ENCODE data around the gene TMEM269. TPM values are rescaled to one million over a fixed set of nuclear protein-coding genes. Genes with fewer than 3 reads are reported as not detected.

The TMEM269 gene
- total RNA-seq, 4 donors from 2014 or later = 0.12 TPM; not detected in 3

DNA sequence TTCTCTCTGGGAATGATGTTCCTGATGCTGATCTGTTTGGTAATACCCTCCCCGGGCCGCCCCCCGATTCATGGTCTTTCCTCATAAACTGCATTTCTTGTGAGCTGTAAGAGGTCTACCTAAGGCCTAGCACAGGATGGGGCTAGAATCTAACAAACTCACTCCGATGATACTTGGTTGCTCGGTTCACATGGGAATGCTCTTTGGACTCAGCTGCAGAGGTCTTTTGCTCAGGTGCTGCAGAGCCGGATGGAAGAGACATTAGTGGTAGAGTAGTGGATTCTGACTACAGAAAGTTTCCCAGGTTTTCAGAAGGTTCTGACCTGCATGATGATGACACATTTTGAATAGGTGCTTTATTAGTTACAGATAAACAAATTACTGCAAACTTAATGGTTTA, 8.3 kb upstream of the TMEM269 start:
- TF ChIP-seq POLR2AphosphoS5 (IDR thresholded peaks at IDR 0.05) (no peak), EP300 (IDR thresholded peaks at IDR 0.05) (no peak), POLR2A (IDR thresholded peaks at IDR 0.05) (no peak)
- TF ChIP-seq, protein P1, sequence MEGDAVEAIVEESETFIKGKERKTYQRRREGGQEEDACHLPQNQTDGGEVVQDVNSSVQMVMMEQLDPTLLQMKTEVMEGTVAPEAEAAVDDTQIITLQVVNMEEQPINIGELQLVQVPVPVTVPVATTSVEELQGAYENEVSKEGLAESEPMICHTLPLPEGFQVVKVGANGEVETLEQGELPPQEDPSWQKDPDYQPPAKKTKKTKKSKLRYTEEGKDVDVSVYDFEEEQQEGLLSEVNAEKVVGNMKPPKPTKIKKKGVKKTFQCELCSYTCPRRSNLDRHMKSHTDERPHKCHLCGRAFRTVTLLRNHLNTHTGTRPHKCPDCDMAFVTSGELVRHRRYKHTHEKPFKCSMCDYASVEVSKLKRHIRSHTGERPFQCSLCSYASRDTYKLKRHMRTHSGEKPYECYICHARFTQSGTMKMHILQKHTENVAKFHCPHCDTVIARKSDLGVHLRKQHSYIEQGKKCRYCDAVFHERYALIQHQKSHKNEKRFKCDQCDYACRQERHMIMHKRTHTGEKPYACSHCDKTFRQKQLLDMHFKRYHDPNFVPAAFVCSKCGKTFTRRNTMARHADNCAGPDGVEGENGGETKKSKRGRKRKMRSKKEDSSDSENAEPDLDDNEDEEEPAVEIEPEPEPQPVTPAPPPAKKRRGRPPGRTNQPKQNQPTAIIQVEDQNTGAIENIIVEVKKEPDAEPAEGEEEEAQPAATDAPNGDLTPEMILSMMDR (IDR thresholded peaks at IDR 0.05) = no peak
- peaks cover 2 to 83% of the 10 kb centered on the region in 2 donors for H3K36me3 ChIP-seq
- 98 to 100% methylated on average over 1 to 5 of the region's 6 CpGs for WGBS, 2 donors (ENCODE audit: low coverage in 1 of 2)
- no peak overlapping the region for H3K27ac ChIP-seq
- H3K9me3 ChIP-seq = no peaks in the 10 kb centered on the region
- H3K27me3 ChIP-seq = no peaks in the 10 kb centered on the region
- peaks cover 0 to 9% (median 0%) of the 10 kb centered on the region in 3 donors for H3K4me1 ChIP-seq
- ATAC-seq = no peak
- no peak overlapping the region for H3K4me3 ChIP-seq

DNA sequence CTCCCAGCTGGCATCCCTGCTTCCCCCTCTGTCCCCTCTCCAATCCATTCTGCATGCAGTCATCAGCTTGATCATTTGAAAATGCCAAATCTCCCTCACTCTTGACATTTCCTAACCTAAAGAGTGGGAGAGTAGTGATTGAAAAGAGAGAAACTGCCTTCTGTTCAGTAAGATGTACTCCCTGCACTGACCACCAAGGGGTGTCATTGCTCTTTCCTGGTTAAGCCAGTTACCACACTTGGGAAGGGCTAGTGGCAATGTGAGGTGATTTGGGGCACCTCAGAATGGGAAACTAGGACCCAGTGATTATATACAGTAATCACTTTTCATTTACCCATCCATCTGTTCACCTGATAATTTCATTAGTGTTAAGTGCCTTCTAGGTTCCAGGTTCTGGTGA, 6.9 kb upstream of the TMEM269 start:
- TF ChIP-seq, protein P1 (IDR thresholded peaks at IDR 0.05) = peak in 3 of 4 experiments; percentile 62 to 63 (median 63)
- no peak for TF ChIP-seq POLR2A (IDR thresholded peaks at IDR 0.05)
- Histone ChIP-seq H3K36me3 (peaks cover 2 to 97% of the 10 kb centered on the region in 2 donors), H3K4me1 (no peaks in the 10 kb centered on the region), H3K27me3 (no peaks in the 10 kb centered on the region), H3K27ac (no peak overlapping the region), H3K9me3 (no peaks in the 10 kb centered on the region), H3K4me3 (no peak overlapping the region)
- ATAC-seq = peak; percentile 73

DNA sequence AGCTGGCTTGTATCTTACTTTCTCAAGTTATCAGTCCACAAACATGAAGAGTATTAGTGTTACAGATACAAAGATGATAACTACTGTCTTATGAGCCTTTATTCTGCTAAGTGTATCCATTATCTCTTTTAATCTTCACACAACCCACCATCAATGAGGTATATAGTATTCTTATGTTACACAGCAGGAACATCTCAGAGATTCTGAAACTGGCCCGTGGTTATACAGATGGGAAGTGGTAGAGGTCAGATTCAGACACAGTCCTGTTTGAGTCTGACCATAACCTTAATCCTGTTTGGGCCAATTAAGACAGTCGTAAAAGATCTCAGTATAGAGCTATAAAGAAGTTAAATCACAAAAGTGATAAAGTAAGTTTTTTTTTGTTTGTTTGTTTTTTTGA, 5.1 kb upstream of the TMEM269 start:
- H3K36me3 ChIP-seq = peaks cover 2 to 82% of the 10 kb centered on the region in 2 donors
- WGBS, 2 donors (ENCODE audit: low coverage in 1 of 2) = 91 to 100% methylated on average over 1 to 2 of the region's 2 CpGs

DNA sequence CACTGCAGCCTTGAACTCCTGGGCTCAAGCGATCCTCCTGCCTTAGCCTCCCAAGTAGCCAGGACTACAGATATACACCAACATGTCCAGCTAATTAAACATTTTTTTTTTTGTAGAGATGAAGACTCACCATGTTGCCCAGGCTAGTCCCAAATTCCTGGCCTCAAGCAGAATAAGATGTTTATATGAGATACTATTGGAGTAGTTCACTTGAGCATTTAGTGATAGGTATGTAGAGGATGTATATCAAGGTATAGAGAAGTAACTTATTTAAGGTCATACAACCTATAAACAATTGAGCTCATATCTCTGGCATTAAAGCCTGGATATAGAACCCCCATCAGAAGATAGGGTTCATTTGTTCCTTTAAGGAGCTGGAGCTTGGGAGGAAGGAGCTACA, 4.6 kb upstream of the TMEM269 start:
- Histone ChIP-seq H3K4me1 (peaks cover 0 to 6% (median 4%) of the 10 kb centered on the region in 3 donors), H3K4me3 (no peak overlapping the region), H3K27ac (no peak overlapping the region), H3K27me3 (no peaks in the 10 kb centered on the region), H3K9me3 (no peaks in the 10 kb centered on the region), H3K36me3 (peaks cover 2 to 77% of the 10 kb centered on the region in 2 donors)
- TF ChIP-seq, protein P1 (IDR thresholded peaks at IDR 0.05) = no peak
- TF ChIP-seq POLR2AphosphoS5 (IDR thresholded peaks at IDR 0.05) (no peak), POLR2A (IDR thresholded peaks at IDR 0.05) (no peak), EP300 (IDR thresholded peaks at IDR 0.05) (no peak)
- WGBS, 2 donors (ENCODE audit: low coverage in 1 of 2) = 100% methylated on average over 1 of the region's 1 CpG
- ATAC-seq = no peak

More for the DNA sequence above, 5.1 kb upstream of the TMEM269 start:
- Histone ChIP-seq H3K4me1 (peaks cover 0 to 2% (median under 1%) of the 10 kb centered on the region in 3 donors), H3K4me3 (no peak overlapping the region), H3K27me3 (no peaks in the 10 kb centered on the region), H3K27ac (no peak overlapping the region), H3K9me3 (no peaks in the 10 kb centered on the region)
- no peak for ATAC-seq
- no peak for TF ChIP-seq POLR2AphosphoS5 (IDR thresholded peaks at IDR 0.05)
- TF ChIP-seq EP300 (IDR thresholded peaks at IDR 0.05) = no peak
- TF ChIP-seq, protein P1 (IDR thresholded peaks at IDR 0.05) = no peak
- TF ChIP-seq POLR2A (IDR thresholded peaks at IDR 0.05) = no peak

DNA sequence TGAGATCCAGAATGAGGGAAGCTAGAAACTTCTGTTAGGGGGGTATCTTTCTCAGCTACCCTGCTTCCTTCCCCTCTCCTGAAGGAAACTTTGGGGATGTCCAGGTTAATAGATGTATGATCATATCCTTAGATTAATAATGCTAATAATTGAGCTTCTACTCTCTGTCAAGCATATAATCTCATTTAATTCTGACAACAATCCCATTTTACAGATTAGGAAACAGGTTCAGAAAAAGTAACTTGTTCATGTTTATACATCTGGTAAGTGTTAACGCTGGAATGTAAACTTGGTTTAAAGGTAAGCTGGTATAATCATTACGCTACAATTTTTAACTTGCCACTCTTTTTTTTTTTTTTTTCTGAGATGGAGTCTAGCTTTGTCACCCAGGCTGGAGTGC, 1.7 kb upstream of the TMEM269 start:
- H3K9me3 ChIP-seq = no peaks in the 10 kb centered on the region

More for the DNA sequence above, 1.7 kb upstream of the TMEM269 start:
- Histone ChIP-seq H3K4me3 (no peak overlapping the region), H3K4me1 (peaks cover 0 to 14% (median 4%) of the 10 kb centered on the region in 3 donors), H3K27me3 (no peaks in the 10 kb centered on the region), H3K27ac (no peak overlapping the region), H3K36me3 (peaks cover 0 to 48% of the 10 kb centered on the region in 2 donors)
- 100% methylated on average over 2 of the region's 2 CpGs for WGBS, 2 donors (ENCODE audit: low coverage in 1 of 2)
- TF ChIP-seq EP300 (IDR thresholded peaks at IDR 0.05) (no peak), POLR2A (IDR thresholded peaks at IDR 0.05) (no peak), POLR2AphosphoS5 (IDR thresholded peaks at IDR 0.05) (no peak)
- TF ChIP-seq, protein P1 (IDR thresholded peaks at IDR 0.05) = no peak
- no peak for ATAC-seq

Data from gastroesophageal sphincter (tissue), 4 donors.